Smooth muscle cell (in vitro differentiated cells): ENCODE measurements around the gene EDEM1. TPM values are rescaled to one million over a fixed set of nuclear protein-coding genes. Genes with fewer than 3 reads are reported as not detected.

Experiments used
- DNase-seq: peaks from one replicate; lab custom pipeline; 2025; ENCODE audit not compliant: unreplicated experiment; lab: John Stamatoyannopoulos, UW
- H2AFZ ChIP-seq: fragments of 200-600 bp; sonication (generic); 2 replicates; pipeline ENCODE4 v1.6.0; 2016; ENCODE audit warnings: antibody characterized with exemption, low read depth, mild to moderate bottlenecking
- H3F3A ChIP-seq: fragments of 200-600 bp; sonication (generic); 2 replicates; pipeline ENCODE4 v1.6.0; 2017; ENCODE audit warnings: antibody characterized with exemption, low read depth
- H3K27ac ChIP-seq: fragments of 200-600 bp; sonication (generic); 2 replicates; pipeline ENCODE4 v1.5.1; 2016; ENCODE audit warnings: low read depth, mild to moderate bottlenecking
- H3K27me3 ChIP-seq: fragments of 200-600 bp; sonication (generic); 2 replicates; pipeline ENCODE4 v1.6.1; 2016; ENCODE audit warnings: low read depth, mild to moderate bottlenecking
- H3K36me3 ChIP-seq: fragments of 200-600 bp; sonication (generic); 2 replicates; pipeline ENCODE4 v1.5.1; 2016; ENCODE audit warnings: low read depth
- H3K4me1 ChIP-seq: fragments of 200-600 bp; sonication (generic); 2 replicates; pipeline ENCODE4 v1.5.1; 2016; ENCODE audit warnings: low read depth
- H3K4me2 ChIP-seq: fragments of 200-600 bp; sonication (generic); 2 replicates; pipeline ENCODE4 v1.6.0; 2016; ENCODE audit warnings: mild to moderate bottlenecking
- H3K4me3 ChIP-seq: fragments of 200-600 bp; sonication (generic); 2 replicates; pipeline ENCODE4 v1.5.1; 2016; ENCODE audit warnings: mild to moderate bottlenecking
- H3K79me2 ChIP-seq: fragments of 200-600 bp; sonication (generic); 2 replicates; pipeline ENCODE4 v1.6.0; 2016; ENCODE audit warnings: low read depth, mild to moderate bottlenecking
- H3K9ac ChIP-seq: fragments of 200-600 bp; sonication (generic); 2 replicates; pipeline ENCODE4 v1.6.0; 2016; ENCODE audit warnings: low read depth
- H3K9me3 ChIP-seq: fragments of 200-600 bp; sonication (generic); replicated peaks from 2 replicates; pipeline ENCODE4 v1.5.1; 2016; ENCODE audit warnings: low read depth
- H4K20me1 ChIP-seq: fragments of 200-600 bp; sonication (generic); 2 replicates; pipeline ENCODE4 v1.6.0; 2016; ENCODE audit warnings: low read depth
- WGBS: methylation state at CpG from one replicate; pipeline ENCODE4 v1.1.7; 2016; ENCODE audit warnings: low lambda C conversion rate; 5-methylcytosine and 5-hydroxymethylcytosine counted together
- polyA plus RNA-seq: library from polyadenylated mRNA; unstranded; fragments of >200 nt; fragmentation: Nextera tagmentation; extraction: Ambion mirVana; gene quantifications from 2 replicates; pipeline ENCODE4 v1.2.1, GENCODE V29; 2016
- total RNA-seq: library from RNA; depleted of rRNA; stranded (reverse); fragments of >200 nt; gene quantifications from 2 replicates; pipeline ENCODE4 v1.2.3, GENCODE V29; 2014
- TF ChIP-seq, protein P1 (sequence below): fragments of 200-600 bp; sonication (generic); IDR thresholded peaks from 2 replicates; pipeline ENCODE4 v1.5.1; 2017; ENCODE audit warnings: borderline replicate concordance, mild to moderate bottlenecking, antibody characterized with exemption; ENCODE audit not compliant: insufficient read depth, poor library complexity, severe bottlenecking

The EDEM1 gene
- total and polyA plus RNA-seq, 2 experiments from 2014 or later, result 29.0 to 43.6 TPM

DNA sequence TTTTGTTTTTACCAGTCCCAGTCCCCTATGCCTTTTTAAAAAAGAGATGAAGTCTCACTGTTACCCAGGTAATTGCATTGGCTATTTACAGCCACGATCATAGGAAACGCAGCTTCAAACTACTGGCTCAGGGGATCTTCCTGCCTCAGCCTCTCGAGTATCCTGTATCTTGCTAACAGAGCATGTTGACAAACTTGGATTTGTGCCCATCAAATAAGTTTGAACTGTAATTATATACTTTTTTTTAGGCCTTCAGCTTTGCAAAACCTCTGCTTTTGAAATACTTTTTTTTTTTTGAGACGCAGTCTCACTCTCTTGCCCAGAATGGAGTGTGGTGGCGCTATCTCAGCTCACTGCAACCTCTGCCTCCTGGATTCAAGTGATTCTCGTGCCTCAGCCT lies 3.0 kb upstream of the EDEM1 start:
- Histone ChIP-seq H2AFZ (no peak overlapping the region), H4K20me1 (peaks cover 9% of the 10 kb centered on the region), H3K79me2 (peaks cover 20% of the 10 kb centered on the region), H3K27me3 (no peaks in the 10 kb centered on the region), H3K4me1 (peaks cover 10% of the 10 kb centered on the region), H3F3A (peaks cover 15% of the 10 kb centered on the region), H3K9me3 (no peaks in the 10 kb centered on the region), H3K27ac (no peak overlapping the region), H3K36me3 (peaks cover 3% of the 10 kb centered on the region), H3K4me3 (no peak overlapping the region), H3K9ac (no peak overlapping the region), H3K4me2 (no peak overlapping the region)
- TF ChIP-seq, protein P1, sequence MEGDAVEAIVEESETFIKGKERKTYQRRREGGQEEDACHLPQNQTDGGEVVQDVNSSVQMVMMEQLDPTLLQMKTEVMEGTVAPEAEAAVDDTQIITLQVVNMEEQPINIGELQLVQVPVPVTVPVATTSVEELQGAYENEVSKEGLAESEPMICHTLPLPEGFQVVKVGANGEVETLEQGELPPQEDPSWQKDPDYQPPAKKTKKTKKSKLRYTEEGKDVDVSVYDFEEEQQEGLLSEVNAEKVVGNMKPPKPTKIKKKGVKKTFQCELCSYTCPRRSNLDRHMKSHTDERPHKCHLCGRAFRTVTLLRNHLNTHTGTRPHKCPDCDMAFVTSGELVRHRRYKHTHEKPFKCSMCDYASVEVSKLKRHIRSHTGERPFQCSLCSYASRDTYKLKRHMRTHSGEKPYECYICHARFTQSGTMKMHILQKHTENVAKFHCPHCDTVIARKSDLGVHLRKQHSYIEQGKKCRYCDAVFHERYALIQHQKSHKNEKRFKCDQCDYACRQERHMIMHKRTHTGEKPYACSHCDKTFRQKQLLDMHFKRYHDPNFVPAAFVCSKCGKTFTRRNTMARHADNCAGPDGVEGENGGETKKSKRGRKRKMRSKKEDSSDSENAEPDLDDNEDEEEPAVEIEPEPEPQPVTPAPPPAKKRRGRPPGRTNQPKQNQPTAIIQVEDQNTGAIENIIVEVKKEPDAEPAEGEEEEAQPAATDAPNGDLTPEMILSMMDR, result no peak
- 91% methylated on average over 6 of the region's 6 CpGs for WGBS
- DNase-seq, result no peak

- H3K4me2 ChIP-seq, result no peak overlapping the region
- 91% methylated on average over 5 of the region's 5 CpGs for WGBS
- TF ChIP-seq, protein P1, result no peak
- peaks cover under 1% of the 10 kb centered on the region for H3K36me3 ChIP-seq
- H3F3A ChIP-seq, result peaks cover 15% of the 10 kb centered on the region
- no peak overlapping the region for H3K4me3 ChIP-seq
- H3K27ac ChIP-seq, result peak overlapping the region; percentile 52
- no peaks in the 10 kb centered on the region for H3K9me3 ChIP-seq
- H2AFZ ChIP-seq, result no peak overlapping the region
- DNase-seq, result no peak
- H3K79me2 ChIP-seq, result peaks cover 27% of the 10 kb centered on the region
- H3K9ac ChIP-seq, result no peak overlapping the region
- H3K4me1 ChIP-seq, result peaks cover 14% of the 10 kb centered on the region
- H3K27me3 ChIP-seq, result no peaks in the 10 kb centered on the region
- H4K20me1 ChIP-seq, result peaks cover 16% of the 10 kb centered on the region
Observed at GRCh38 chr3:5185093-5185673, 2.3 kb upstream of the EDEM1 start.

DNA sequence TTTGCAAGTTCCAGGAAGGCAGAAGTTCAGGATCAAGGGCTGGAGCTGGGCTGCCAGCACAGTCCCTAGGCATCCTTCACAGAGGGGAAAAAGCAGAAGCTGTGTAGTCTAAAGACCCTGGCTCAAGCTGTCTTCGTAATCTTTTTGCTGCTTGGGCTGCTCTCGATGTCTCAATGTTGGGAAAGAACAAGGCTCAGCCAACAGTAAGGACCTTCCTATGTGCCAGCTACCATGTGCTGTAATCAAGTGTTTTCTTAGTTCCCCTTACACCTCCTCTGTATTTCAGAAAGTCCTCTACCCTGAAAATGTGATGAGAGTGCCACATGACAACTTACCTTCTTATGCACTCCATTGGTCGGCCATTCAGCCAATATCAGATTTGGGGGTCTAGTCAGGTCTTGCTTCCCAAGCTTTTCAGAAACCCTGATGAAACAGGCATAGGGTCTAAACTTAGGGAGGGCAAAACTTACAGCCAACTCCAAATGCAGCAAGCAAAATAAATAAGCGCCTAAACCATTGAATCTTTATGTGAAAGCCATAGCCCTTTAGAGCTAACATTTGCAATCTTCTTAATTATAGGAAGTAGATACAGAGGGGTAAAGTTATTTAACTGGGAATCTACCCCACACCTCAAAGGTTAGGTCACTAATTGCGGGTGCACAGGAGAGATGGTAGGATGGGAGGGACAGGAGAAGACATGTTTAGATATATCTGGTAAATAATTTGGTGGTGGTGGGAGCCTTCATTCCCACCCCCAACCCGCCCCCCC lies 1.2 kb upstream of the EDEM1 start:
- Histone ChIP-seq H3K4me2 (peak overlapping the region; percentile 84), H3K4me3 (peak overlapping the region; percentile 98), H2AFZ (no peak overlapping the region), H3K4me1 (peaks cover 19% of the 10 kb centered on the region), H3K79me2 (peaks cover 38% of the 10 kb centered on the region), H3K9ac (peak overlapping the region; percentile 8), H3K9me3 (no peaks in the 10 kb centered on the region), H3K27ac (peak overlapping the region; percentile 52), H4K20me1 (peaks cover 27% of the 10 kb centered on the region), H3K27me3 (no peaks in the 10 kb centered on the region), H3K36me3 (no peaks in the 10 kb centered on the region), H3F3A (peaks cover 15% of the 10 kb centered on the region)
- no peak for DNase-seq
- 57% methylated on average over 6 of the region's 6 CpGs for WGBS
- TF ChIP-seq, protein P1, result no peak

GRCh38 chr3:5186858-5187155 lies 700 bp upstream of the EDEM1 start:
- Histone ChIP-seq H3F3A (peaks cover 15% of the 10 kb centered on the region), H3K36me3 (no peaks in the 10 kb centered on the region), H3K79me2 (peaks cover 43% of the 10 kb centered on the region), H3K27ac (peak overlapping the region; percentile 52), H3K27me3 (no peaks in the 10 kb centered on the region), H3K9me3 (no peaks in the 10 kb centered on the region), H2AFZ (peak overlapping the region; percentile 33), H3K9ac (peak overlapping the region; percentile 77), H3K4me2 (peak overlapping the region; percentile 84), H3K4me1 (peaks cover 19% of the 10 kb centered on the region), H3K4me3 (peak overlapping the region; percentile 98), H4K20me1 (peaks cover 31% of the 10 kb centered on the region)
- DNase-seq, result no peak
- TF ChIP-seq, protein P1, result no peak
- WGBS, result 7% methylated on average over 8 of the region's 8 CpGs
